ENCODE data around the gene DDX55.
"Not testable (repeated sequence)": the region's sequence is repeated elsewhere in the genome, so short reads cannot be mapped to it uniquely, and the experiment has no call there.

The DDX55 gene, protein sequence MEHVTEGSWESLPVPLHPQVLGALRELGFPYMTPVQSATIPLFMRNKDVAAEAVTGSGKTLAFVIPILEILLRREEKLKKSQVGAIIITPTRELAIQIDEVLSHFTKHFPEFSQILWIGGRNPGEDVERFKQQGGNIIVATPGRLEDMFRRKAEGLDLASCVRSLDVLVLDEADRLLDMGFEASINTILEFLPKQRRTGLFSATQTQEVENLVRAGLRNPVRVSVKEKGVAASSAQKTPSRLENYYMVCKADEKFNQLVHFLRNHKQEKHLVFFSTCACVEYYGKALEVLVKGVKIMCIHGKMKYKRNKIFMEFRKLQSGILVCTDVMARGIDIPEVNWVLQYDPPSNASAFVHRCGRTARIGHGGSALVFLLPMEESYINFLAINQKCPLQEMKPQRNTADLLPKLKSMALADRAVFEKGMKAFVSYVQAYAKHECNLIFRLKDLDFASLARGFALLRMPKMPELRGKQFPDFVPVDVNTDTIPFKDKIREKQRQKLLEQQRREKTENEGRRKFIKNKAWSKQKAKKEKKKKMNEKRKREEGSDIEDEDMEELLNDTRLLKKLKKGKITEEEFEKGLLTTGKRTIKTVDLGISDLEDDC
- total RNA-seq: 43.0 to 47.8 reads per million in 2 donors

- DNase-seq: peak; percentile 76 to 95 (median 77)
Measured at GRCh38 chr12:123601602-123602489, at the start of gene DDX55. DDX55 (plus strand) TSS chr12:123602099; CDS start chr12:123602149, 50 bp downstream.

GRCh38 chr12:123554136-123554535 lies 47.8 kb upstream of the DDX55 start:
- DNase-seq: not testable (repeated sequence)

GRCh38 chr12:123554843-123555242 lies 47.1 kb upstream of the DDX55 start:
- not testable (repeated sequence) for DNase-seq

GRCh38 chr12:123558487-123558886 lies 43.4 kb upstream of the DDX55 start:
- not testable (repeated sequence) for DNase-seq

DNA sequence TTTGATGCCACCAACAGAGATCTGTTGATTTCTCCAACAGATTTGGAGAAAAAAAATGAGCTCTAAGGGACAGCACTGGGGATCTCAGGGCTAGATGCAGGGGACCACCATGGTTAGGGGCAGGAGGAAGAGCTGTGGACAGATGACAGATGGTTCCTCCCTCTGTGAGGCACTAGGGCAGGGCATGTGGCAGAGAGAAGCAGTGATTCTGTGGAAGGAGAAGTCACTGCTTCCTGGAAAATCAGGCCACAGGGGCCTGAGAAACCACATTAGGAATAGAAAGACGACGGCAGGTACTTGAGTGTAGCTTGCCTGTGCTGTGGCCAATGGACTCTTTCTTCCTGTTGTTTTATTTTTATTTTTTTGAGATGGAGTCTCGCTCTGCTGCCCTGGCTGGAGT lies 42.4 kb upstream of the DDX55 start:
- no peak for DNase-seq

DNA sequence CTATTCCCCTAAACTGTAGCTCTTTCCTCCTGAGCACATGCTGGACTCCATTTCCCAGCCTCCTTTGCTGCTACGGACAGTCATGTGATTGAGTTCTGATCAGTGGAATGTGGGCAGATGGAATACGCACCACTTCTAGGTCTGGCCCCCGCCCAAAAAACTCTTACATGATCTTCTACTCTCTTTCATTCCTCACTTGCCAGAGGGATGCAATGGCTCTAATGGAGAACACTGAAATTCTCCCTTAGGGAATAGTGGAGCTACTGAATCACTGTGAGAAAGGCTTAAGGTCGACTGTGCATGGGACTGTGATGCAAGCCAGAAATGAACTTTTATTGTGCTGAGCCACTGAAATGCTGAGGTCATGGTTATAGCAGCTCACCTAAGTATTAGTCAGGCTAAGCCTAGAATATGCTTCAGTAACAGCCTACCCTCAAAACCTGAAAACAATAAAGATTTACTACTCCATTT lies 30.5 kb upstream of the DDX55 start:
- DNase-seq: no peak

GRCh38 chr12:123572391-123572790 lies 29.5 kb upstream of the DDX55 start:
- no peak for DNase-seq

- no peak for DNase-seq
Measured at GRCh38 chr12:123573870-123574269, 28.0 kb upstream of the DDX55 start.

DNA sequence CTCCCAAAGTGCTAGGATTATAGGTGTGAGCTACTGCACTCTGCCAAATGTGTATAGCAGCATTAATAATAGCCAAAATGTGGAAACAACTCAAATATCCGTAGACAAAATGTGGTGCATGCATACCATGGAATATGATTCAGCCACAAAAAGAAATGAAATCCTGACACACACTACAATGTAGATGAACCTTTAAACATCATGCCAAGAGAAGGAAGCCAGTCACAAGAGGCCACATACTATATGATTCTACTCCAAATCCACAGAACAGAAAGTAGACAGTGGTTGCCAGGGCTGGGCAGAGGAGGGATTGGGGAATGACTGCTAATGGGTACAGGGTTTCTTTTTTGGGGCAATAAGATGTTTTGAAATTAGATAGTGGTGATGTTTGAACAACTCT lies 25.3 kb upstream of the DDX55 start:
- DNase-seq: no peak

GRCh38 chr12:123578243-123578642 lies 23.7 kb upstream of the DDX55 start:
- DNase-seq: peak in 1 of 5 experiments; percentile 63

DNA sequence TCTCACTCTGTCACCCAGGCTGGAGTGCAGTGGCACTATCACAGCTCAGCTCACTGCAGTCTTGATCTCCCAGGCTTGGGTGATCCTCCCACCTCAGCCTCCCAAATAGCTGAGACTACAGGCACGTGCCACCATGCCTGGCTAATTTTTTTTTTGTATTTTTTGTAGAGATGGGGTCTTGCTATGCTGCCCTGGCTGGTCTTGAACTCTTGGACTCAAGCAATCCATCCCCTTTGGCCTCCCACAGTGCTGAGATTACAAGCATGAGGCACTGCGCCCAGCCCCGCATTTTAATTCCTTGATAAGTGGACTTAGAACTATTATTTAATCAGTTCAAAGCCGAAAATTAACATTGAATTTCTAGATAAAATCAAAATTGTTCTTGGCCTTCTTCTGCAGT lies 23.1 kb upstream of the DDX55 start:
- DNase-seq: not testable (repeated sequence)

DNA sequence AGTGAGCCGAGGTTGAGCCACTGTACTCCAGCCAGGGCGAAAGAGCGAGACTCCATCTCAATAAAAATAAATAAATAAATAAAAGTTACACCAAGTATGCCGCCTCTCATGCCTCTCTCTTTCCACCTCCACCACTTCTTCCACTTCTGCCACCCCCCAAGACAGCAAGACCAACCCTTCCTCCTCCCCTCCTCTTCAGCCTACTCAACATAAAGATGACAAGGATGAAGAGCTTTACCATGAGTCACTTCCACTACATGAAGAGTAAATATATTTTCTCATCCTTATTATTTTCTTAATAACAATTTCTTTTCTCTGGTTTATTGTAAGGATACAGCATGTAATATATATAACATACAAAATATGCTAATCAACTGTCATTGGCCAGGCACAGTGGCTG lies 21.1 kb upstream of the DDX55 start:
- no peak for DNase-seq

DNA sequence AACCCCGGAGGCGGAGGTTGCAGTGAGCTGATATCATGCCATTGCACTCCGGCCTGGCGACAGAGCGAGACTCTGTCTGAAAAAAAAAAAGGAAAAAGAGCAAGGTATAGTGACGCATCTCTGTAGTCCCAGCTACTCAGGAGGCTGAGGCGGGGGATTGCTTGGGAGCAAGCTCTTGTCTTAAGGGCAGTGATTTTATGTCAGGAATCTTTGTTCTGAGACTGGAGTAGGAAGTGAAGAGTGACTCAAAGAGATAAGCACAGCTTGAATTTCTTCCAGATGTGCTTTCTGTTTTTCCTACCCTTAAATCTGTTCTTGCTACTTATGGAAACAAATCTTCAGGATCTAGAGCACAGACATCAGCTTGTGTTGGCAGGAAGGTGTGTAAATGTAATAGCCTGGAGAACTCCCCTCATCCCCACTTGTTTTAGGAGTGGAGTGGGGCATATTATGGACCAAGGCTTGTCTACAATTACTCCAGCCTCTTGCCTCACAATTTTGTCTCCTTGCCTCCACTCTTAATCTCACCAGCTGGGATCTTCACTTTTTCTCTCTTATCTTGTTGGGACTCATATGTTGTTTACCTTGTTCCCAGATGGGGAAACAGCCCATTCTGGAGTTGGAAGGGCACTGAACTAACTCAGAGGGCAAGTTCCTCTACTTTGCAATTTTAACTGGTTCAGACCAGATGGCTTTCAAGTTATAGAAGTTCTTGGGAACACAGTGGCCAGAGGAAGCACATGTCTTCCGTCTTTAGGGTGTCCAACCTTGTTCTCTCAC lies 10.0 kb upstream of the DDX55 start:
- no peak for DNase-seq

DNA sequence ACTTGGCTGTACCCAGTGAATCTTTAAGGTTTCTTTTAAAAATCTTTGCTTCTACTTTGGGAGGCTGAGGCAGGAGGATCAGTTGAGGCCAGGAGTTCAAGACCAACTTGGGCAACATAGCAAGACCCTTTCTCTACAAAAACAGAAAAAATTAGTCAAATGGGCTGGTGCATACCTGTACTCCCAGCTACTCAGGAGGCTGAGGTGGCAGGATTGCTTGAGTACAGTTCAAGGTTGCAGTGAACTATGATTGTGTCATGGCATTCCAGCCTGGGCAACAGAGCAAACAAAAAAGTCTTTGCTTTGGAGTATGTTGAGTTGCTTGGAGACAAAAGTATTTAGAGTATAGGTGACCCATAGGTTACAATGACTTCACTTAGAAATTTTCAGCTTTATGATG lies 6.2 kb upstream of the DDX55 start:
- DNase-seq: no peak

DNA sequence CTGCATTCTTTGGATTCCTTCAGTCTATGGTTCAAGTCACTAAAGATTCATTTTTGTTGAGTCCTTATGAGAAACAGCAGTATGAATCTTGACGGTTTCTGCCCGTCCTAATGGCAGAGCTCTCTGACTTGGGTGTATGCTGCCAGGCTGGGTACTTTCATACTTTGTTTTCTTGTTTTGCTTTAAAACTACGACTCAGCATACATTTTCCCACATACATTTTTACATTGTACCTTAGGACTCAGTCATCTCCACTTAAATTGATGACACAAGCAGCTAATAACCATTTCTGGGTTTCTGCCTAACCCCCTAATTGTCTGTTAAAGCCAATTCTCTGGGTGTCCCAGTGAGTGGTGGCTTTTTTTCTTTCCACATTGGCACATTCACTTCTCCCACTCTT lies 4.8 kb upstream of the DDX55 start:
- no peak for DNase-seq

GRCh38 chr12:123598522-123598921 lies 3.4 kb upstream of the DDX55 start:
- no peak for DNase-seq

- no peak for DNase-seq
Measured at GRCh38 chr12:123599310-123599709, 2.6 kb upstream of the DDX55 start.

GRCh38 chr12:123599721-123600120 lies 2.2 kb upstream of the DDX55 start:
- no peak for DNase-seq

DNA sequence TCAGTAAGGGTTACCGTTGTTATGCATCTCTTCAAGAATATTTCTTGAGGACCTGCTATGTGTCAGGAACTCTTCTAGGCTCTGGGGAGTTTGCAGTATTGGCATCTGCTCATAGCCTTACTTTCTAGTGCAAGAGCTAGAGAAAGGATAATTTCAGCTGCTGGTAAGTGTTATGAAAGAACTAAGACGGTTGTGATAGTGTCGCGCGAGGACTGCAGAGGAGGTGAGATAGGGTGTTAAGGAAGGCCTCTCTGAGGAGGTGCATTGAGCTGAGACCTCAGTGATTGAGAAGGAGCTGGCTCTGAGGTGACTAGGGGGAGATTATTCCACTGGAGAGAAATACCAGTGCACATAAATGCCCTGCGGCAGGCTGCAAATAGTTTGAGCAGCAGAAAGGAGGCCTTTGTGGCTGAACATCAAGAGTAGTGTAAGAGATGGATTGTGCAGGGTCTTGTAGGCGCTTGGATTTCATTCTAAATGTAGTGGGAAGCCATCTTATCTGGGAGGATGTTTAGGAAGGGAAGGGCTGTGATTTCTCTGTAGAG lies 824 bp downstream of the DDX55 start:
- DNase-seq: peak in 1 of 5 experiments; percentile 45

- DNase-seq: not testable (repeated sequence)
Measured at GRCh38 chr12:123603495-123603894, 1.6 kb downstream of the DDX55 start.

DNA sequence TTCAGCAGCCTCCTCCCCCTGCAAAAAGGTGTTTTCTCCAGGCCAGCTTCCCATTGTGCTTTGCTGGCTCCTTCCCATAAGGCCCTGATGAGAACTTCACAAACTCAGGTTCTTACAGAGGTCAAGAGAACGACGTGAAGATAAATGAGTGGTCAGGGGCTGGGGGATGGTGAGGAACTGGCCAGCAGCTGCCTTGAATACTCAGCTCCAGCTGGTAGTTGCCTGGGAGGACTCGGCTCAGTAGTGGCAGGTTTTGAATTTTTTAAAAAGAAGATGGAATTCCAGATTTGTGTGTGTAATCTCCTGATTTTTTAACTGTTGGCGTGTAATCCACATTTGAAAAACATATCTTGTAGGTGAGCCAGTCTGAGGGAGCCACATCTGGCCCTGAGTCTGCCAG lies 5.9 kb downstream of the DDX55 start:
- DNase-seq: no peak

DNA sequence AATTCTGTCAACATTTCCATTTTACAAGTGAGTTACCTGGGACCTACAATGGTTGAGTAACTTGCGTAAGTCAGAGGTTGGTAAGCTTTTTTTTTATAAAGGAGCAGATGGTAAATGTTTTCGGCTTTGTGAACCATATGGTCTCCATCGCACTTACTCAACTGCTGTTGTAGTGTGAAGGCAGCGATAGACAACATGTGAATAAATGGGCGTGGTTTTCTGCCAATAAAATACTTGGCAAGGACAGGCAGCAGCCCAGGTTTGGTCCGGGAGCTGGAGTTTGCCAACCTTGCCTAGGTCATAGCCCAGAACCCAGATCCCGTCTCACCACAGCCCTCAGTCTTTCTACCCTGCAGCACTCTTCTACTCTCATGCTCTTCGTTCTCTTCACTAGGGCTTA lies 6.3 kb downstream of the DDX55 start:
- no peak for DNase-seq
